T-helper 9 cell (primary cell): ENCODE data around the gene CDH12.
"Not testable (repeated sequence)": the region's sequence is repeated elsewhere in the genome, so short reads cannot be mapped to it uniquely, and the experiment has no call there.

Experiments
- DNase-seq: peaks from one replicate; pipeline ENCODE4 v3.0.0-alpha.2; 2020

Gene CDH12

GRCh38 chr5:22250528-22250927 lies 602.6 kb downstream of the CDH12 start:
- DNase-seq = no peak

- no peak for DNase-seq
These were observed 603.9 kb downstream of the CDH12 start for GRCh38 chr5:22249209-22249729.

DNA sequence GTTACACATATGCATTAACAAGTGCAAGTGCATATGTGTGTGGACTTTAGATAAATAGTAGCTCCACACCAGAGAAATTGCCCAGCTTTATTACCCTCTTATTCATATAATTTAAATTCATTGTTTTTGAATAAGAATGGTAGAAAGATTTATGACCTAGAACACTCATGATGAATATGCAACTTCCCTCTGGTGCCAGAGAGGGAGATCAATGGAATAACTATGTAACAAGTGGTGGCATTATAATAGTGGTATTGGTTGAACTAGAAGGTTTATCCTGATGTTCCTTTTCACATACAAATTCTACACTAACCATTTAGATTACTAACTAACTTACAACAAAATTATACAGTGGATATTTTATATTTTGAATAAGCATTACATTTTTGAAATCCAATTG lies 607.4 kb downstream of the CDH12 start:
- DNase-seq = no peak

DNA sequence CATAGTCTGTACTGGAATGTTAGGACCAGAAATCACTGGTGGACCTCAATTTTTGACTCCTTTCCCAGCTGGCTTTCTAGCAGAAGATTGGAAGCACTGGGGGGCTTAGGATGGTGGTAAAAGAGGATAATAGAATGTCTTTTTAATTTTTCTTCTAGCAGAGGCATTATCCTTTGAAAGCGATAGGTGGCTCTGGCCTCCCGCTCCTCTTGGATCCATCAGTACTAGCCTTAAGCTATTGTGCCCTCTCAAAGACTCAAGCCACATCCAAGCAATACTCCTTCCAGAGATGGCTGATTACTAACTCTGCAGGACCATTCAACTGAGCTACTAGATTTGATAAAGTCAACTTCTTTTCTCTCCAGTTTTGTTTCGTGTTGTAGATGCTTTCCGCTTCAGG lies 610.6 kb downstream of the CDH12 start:
- no peak for DNase-seq

DNA sequence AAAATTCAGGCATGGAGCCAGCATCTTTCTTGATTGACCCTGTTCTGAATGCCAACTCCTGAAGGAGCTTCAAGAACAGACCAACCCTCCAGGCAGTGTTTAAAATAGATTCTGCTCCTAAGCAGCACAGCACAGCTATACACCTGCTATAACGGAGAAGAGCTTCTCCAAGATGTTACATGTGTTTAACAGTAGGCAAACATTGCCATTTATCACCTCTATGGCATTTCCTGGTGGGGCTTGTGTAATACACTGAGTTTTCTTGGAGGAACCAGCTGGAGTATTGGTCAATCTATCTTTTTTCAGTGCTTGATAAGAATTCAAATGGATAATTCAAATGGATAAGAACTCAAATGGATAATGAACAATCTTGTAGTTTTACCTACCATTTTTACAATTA lies 615.1 kb downstream of the CDH12 start:
- DNase-seq = no peak

DNA sequence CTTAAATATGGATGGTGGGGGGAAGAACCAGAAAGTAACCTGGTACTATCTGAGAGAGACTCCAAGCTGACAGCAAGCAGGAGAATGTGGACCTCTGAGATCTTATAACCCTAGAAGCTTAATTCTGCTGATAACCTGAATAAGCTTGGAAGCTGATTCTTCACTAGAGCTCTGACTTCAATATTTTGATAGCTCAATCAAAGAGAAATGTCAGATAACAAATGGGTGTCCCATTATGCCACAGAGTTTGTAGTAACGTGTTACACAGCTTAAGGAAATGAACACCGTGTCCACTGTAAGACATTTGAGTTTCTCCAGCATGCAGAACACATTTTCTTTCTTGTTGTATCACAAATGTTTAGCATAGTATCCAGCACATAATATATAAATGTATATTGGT lies 626.7 kb downstream of the CDH12 start:
- DNase-seq = no peak

- DNase-seq = no peak
These were observed 630.1 kb downstream of the CDH12 start for GRCh38 chr5:22223079-22223478.

DNA sequence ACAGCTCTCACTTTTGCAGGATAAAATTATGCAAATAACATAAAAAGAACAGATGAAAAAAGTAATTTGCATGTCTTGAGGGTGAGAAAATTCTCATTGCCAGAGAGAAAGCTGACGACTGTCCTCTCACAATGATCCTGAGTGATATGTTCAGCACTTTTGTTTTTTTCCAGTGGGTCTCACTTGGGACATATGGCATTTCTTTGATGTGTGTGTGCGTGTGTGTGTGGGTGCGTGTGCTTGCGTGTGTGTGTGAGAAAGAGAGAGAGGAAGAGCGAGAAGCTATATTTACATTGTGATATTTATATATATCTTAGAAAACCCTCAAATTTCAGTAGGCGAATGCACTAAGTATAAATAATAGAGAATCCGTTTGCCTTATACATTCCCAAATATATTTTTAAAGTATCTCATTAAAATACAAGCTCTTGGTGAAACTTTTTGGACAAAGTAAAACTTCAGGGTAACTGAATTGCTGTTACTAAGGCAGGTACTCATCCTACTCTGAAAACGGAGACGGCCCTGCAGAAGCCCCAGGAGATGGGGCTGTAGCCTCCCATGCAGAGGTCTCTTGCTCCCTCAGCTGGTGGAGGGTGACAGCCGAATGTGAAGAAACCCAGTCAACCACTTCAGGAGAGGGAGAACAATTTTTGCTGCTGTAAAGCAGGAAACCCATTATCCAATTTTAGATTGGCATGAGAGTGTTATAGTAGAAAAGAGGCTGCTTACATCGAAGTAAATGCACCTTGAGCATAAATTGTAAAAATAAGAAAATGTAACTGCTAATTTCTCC lies 639.2 kb downstream of the CDH12 start:
- DNase-seq = not testable (repeated sequence)

DNA sequence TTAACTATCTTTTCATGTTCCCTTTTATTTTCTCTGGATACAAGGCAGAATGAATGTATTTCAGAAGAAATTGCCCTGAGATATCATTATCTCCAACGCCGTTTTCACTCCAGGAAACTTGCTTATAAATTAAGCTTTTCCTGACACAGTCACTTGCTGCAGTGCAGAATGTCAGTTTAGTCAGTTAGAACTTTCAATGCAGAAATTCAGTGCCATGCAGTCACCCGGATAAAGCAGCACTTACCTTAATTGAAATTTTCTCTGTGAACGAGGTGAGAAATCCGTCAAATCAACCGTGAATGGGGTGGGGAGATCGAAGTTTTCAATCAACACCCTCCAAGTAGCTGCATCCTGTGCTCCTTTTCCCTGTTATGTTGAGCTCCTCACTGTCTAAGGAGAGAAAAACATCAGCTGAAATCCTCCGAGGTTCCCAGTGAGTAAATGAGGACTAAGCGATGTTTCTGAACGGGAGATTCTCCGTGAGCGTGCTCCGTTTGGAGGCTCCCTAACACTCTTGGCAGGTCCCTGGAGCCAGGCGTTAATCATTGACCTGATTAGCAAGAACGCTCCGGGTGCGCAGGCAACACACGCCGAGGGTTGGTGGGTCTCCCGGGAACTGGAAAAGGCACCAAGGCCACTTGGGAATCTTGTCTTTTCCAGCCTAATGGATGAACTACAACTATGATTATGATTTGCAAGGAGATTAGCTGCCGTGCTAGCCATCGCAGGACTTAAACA lies 640.7 kb downstream of the CDH12 start:
- not testable (repeated sequence) for DNase-seq

DNA sequence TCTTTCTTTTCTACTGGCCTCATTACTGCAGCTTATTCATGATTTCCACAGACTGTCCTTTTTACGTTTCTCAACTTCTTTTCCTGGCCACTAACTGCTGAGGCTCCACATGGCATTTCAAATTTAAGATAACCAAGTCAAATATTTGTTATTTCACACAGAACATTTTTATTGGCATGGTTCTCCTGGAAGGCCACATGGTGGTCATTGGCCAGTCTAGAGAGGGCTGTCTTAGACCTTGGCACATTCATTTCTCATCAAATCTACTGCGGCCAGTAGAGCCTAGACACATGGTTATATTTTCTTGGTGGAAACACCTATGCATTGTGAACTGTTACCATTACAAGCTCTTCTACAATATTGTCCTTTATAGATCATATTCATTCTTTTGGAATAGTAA lies 644.7 kb downstream of the CDH12 start:
- DNase-seq = not testable (repeated sequence)

- not testable (repeated sequence) for DNase-seq
These were observed 664.5 kb downstream of the CDH12 start for GRCh38 chr5:22188651-22189050.

DNA sequence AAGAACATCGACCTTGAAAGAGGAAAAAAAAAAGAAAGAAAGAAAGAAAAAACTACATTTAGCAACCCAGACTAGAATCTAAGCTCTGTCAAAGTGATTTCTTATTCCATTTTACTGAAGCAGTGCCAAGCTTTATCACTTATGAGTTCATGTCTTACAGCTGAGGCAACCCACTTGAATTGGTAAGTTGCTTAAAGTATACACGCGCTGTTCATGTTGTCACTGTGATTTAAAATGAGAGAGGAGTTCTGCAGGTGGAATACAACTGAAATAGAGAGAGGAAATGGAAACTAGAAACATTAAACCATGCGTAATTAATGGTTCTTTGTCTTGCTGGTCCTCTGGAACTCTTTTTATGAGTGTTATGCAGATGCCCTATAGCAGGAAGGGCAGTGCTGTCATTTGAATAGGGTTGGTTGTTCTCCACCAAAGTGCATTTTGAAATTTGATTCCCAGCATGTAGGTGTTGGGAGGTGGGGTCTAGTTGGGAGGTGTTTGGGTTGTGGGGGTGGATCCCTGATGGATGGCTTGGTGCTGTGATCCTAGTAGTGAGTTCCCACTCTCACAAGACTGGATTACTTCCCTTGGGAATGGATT lies 665.4 kb downstream of the CDH12 start:
- not testable (repeated sequence) for DNase-seq

GRCh38 chr5:22169226-22169625 lies 683.9 kb downstream of the CDH12 start:
- DNase-seq = not testable (repeated sequence)

GRCh38 chr5:22168704-22169103 lies 684.4 kb downstream of the CDH12 start:
- DNase-seq = not testable (repeated sequence)

DNA sequence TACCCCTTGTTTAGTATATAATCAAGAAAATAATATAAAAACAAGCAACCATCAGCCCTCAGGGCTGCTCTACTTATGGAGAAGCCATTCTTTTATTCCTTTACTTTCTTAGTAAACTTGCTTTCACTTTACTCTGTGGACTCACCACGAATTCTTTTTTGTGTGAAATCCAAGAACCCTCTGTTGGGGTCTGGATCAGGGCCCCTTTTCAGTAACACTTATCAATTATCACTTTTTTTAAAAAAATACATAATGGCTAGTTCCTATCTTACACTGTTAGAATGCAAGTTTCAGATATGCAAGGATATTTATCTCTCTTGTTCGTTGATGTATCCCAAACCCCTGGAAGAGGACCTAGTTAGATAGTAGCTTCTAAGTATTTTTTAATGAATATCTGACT lies 687.2 kb downstream of the CDH12 start:
- DNase-seq = not testable (repeated sequence)

GRCh38 chr5:22164910-22165748 lies 688.0 kb downstream of the CDH12 start:
- DNase-seq = not testable (repeated sequence)

GRCh38 chr5:22156953-22157352 lies 696.2 kb downstream of the CDH12 start:
- not testable (repeated sequence) for DNase-seq

GRCh38 chr5:22154779-22155178 lies 698.4 kb downstream of the CDH12 start:
- not testable (repeated sequence) for DNase-seq

GRCh38 chr5:22151801-22152200 lies 701.3 kb downstream of the CDH12 start:
- DNase-seq = not testable (repeated sequence)

- DNase-seq = not testable (repeated sequence)
These were observed 712.7 kb downstream of the CDH12 start for GRCh38 chr5:22140418-22140817.

GRCh38 chr5:22139662-22140300 lies 713.4 kb downstream of the CDH12 start:
- DNase-seq = not testable (repeated sequence)

DNA sequence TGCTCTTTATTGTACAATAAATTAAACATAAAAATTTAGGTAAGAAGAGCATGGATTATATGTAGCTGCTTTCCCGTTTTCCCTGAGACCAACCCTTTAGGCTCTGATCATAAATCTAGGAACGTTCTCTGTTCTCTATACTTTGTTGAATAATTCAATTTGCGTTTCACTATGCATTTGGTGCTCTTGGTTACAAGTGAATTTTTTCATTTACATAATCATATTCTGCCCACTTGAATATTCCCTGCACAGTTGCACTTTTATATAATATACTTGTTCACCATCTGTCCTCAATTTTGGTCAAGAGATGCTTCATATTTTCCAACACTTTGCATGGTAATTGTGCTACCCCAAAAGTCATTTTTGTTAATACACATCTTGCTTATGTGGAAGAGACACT lies 741.8 kb downstream of the CDH12 start:
- DNase-seq = no peak
